Esophagus muscularis mucosa (tissue), 4 donors: ENCODE data around the gene CLDND2.

Experiments
- CTCF ChIP-seq, 3 experiments: fragments of 200-600 bp in 2 of 3; fragments of 450-650 bp in 1 of 3; sonication (generic) in 2 of 3; IDR thresholded peaks; one replicate each; pipeline ENCODE4 v1.5.1; 2017 to 2019; ENCODE audit warnings: antibody characterized with exemption in 3 of 3, mild to moderate bottlenecking in 2 of 3, moderate library complexity in 1 of 3
- EP300 ChIP-seq: sonication (generic); formaldehyde crosslinking; IDR thresholded peaks from one replicate; pipeline ENCODE4 v1.6.1; 2017; ENCODE audit warnings: antibody characterized with exemption
- POLR2A ChIP-seq: fragments of 450-650 bp; IDR thresholded peaks from one replicate; pipeline ENCODE4 v1.6.1; 2017; ENCODE audit warnings: antibody characterized with exemption, moderate library complexity, mild to moderate bottlenecking, low read depth
- POLR2AphosphoS5 ChIP-seq, 2 donors: sonication (generic); formaldehyde crosslinking; IDR thresholded peaks; one replicate each; pipeline ENCODE4 v1.6.1; 2017; ENCODE audit warnings: antibody characterized with exemption in 2 of 2

GRCh38 chr19:51389143-51389542 is 20.3 kb upstream of the CLDND2 start:
- no peak for TF ChIP-seq CTCF (IDR thresholded peaks at IDR 0.05)
- TF ChIP-seq POLR2A, result no peak
- no peak for TF ChIP-seq POLR2AphosphoS5 (IDR thresholded peaks at IDR 0.05)
- no peak for TF ChIP-seq EP300
